ENCODE data around the gene RALGAPA1.
"Not testable (repeated sequence)": the region's sequence is repeated elsewhere in the genome, so short reads cannot be mapped to it uniquely, and the experiment has no call there.

RALGAPA1 gene

DNA sequence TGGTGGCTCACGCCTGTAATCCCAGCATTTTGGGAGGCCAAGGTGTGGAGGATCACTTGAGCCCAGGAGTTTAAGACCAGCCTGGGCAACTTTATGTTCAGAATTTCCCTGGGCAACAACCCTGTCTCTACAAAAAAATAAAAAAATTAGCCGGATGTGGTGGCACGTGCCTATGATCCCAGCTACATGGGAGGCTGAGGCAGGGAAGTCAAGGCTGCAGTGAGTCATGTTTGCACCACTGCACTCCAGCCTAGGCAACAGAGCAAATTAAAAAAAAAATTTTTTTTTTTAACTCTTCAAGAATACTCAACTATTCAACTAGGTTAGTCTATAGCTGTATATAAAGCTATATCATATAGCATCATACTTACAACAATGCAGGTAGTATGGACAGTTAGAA, 113.0 kb downstream of the RALGAPA1 start:
- no peak for DNase-seq

DNA sequence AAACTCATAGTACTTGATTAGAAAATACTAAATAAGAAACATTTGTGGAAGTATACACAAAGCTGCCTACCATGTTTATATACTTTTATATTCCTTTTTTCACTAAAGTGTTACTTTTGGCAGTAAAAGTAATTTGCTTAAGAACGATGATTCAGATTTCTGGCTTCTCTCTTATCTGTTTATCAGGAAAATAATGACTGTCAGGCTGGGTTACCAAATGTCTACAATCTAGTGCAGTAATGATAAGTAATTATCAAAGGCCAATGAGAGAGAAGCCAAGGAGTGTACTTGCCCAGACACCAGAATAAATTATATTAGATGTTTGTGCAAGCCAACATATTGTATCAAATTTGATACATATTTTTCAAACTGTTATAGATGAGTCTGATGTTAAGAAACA, 113.4 kb downstream of the RALGAPA1 start:
- DNase-seq: no peak

DNA sequence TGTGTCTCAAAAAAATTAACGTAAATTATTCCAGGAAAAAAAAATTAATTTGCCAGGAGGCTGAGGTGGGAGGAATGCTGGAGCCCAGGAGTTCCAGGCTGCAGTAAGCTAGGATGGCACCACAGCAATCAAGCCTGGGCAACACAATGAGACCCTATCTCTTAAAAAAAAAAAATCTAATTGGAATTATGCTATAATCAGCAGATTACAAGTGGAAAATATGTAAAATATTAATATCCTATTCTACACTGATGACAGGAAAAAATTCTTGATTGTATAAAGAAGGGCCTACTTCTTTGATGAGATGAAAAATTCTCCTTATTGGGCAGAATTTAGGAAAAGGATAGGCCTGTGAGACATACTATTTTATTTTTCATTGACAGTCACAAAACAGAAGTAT, 114.0 kb downstream of the RALGAPA1 start:
- no peak for DNase-seq

DNA sequence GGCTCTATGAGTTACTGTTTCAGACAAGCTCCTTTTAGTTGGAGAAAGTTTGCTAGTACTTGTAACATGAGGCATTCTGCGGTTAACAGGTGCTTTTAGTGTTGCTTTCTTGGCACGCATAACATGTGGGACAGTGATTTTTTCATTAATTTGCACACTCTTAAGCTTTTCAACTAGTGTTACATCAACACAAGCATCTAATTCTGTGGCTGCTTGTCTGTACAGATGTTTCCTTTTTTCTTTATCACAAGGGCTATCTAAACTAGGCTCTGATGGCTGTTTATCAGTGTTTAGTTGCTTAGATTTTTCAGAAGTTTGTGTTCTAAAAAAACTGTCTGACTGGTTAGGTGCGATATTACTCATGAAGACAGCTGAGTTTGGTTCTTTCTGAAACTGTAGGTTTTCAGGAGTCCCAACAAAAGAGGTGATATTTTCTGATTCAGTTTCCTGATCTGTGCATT, 120.1 kb downstream of the RALGAPA1 start:
- no peak for DNase-seq

DNA sequence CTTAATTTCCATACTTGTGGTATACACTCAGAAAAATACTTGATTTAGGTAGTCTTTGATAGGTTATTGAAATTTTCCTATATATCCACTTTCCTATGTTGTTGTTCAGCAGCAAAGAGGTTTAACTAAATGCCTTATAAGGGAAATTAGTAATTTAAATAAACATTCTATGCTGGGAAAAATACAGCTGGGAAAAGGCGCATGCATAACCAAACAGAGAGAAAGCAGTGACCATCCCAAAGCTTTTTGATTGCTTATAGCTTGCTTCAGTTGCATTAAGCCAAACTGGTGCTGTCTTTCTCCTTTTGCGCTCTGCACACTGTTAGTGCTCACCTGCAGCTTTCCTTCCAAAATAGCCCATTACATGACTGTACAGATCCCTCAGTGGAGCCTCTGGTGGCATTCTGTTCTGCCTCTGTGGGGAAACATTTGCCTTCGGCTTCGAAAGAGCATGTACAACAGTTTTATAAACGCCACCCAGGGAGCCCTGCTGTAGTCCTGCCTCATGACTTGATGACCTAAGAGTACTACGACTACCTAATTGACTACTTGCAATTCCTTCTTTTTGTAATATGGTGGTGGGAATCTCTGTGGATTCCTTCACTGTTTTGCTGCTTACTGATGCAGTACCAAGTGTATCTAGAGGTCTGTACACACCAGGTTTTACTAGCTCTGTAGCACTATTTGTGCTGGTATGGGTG, 120.8 kb downstream of the RALGAPA1 start:
- DNase-seq: no peak

DNA sequence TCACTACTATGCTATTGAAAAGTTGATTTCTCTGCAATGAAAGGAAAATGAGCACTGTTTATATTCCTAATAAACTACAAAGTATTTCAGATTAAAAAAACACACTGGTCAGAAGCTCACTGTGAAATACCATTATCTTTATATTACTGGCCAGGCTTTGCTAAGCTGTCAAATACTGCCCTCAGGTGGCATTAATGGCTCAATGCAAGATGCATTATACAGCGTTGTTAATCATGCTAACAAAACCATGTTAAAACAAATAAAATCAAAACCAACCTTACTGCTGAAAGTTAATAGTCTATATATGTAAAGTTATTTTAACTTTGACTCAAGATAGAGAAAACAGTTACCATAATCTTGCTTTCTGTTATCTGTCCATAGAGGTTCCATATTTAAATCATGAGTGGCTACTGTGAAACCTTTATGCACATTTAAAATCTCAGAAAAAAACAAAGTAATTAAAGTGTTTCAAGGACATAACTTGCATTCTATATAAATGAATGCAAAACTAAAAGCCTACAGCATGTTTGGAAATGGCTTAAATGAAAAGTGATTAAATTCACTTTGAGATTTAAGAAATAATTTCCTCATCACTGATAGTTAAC, 121.7 kb downstream of the RALGAPA1 start:
- DNase-seq: peak in 1 of 2 experiments; percentile 2

DNA sequence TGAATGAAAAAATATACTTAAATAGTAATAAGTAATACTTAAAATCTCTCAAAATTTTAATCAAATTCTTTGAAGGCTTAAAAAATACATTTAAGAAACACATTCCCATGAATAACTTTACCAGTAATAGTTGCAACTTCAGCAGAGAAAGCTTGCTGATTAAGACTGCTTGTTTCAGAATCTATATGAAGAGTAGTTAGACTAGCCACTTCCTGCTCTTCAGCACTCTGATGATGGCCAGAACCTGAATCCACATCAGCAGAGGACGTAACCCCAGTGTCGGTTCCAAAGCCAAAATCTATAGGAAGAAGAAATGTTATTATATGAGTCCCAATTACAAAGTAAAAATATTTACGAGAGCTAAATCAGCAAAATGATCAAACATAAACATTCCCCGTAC, 125.4 kb downstream of the RALGAPA1 start:
- not testable (repeated sequence) for DNase-seq

DNA sequence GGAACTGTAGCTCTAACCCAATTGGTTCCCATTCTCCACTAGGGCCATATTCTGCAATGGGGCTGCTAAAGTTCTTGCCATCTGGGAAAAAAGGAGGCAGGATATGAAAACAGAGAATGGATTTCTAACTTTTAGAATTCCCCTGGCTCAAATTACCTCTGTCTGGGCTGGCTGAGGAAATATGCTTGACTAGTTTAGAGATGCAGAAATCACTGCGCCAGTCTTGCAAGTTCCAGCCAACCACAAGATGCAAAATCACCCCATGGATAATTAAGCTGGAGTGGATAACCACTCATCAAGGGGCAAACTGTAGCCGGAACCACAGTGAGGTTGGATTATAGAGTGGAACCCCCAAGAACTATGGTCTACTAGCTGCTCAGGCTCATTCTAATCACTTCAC, 126.3 kb downstream of the RALGAPA1 start:
- no peak for DNase-seq

DNA sequence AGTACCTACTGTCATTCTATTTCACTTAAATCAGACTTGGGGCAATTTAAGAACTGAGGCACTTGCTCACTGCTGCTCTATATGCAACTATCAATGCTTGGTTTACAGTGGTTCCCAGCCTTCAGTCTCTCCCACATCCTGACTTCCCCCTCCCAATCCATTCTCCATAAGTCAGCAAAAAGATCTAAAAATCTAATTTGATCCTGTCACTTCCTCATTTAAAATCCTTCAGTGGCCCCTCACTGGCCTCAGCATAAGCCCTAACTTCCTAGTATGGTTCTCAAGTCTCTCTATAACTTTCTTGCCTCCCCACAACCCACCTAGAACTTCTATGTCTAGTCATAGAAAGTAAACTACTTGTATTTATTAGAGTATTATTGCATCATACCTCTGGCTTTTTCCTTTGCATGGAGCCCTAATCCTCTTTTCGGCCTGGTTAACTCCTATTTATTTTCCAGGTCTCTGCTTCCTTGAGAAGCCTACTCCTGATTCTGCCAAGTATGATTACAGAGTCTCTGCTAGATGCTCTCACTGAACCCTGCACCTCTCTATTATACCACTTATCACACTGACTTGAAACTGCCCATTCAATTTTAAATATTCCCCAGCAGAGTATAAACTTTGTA, 130.6 kb downstream of the RALGAPA1 start:
- no peak for DNase-seq

DNA sequence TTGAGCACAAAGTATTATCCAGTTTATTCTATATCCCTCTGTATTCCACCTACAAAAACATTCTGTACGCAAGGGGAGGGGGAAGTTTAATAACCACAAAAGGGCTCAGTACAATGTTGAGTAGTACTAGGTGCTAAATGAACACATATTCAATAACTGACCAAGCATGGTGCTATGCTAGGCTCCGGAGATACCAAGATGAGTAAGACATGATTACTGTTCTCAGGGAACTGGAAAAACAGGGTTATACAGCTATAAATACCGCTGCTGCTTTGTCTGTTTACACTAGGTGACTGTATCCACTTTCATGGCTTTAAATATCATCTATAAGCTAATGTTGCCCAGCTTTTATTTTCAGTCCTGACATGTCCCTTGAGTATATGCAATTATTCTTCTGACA, 139.3 kb downstream of the RALGAPA1 start:
- no peak for DNase-seq

DNA sequence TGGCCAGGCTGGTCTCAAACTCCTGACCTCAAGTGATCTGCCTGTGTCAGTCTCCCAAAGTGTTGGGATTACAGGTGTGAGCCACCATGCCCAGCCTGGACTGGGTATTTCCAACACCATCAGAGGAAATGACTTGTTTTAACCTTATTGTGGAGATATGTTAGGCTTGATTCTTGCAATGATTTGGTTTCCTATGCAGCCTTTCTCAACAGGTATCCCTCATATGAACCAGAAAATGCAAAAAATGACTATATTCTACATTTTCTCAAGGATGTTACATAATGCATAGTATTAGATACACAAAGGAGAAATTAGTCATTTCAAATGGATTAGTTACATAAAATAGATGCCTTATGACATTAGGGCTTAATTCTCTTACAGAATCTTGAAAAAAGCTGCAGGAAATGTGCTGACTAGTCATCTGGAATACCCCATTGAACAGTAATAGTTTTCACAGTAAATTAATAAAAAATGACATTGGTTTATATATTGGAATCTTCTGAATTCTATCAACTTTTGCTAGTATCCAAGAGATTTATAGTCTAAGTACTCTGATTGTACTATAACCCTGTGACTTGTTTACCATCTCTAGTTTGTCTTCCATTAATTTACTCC, 142.6 kb downstream of the RALGAPA1 start:
- no peak for DNase-seq

DNA sequence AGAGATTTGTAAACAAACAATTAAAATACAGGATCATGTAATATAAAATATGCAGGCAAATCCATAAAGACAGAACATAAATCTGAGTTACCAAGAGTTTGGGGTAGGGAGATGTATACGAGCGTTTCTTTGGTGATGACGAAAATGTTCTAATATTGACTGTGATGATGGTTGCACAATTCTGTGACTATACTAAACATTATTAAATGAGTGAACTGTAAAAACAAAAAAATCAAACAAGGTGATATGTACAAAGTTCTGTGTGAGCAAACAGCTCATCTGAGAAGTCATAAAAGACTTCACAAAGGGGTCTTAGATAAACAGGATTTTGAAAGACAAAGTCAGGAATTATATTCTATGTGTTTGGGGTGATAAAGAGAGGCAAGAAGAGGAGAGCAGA, 147.2 kb downstream of the RALGAPA1 start:
- DNase-seq: no peak

DNA sequence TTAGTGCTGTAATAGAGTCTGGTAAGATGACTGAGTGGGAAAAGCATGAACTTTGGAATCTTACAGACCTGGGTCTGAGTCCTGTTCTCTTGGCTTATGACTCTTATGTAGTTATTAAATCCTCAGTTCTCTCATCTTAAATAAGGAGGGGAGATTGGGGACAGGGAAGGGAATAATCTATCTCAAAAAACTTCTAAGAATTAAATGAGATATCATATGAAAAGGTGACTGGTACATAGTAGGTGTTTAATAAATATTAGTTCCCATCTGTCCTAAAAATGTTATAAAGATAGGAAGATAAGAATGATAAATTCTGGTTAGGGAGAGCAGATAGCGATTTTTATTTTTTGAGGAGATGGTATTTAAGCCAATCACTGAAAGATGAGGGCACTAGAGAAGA, 156.1 kb downstream of the RALGAPA1 start:
- DNase-seq: no peak

DNA sequence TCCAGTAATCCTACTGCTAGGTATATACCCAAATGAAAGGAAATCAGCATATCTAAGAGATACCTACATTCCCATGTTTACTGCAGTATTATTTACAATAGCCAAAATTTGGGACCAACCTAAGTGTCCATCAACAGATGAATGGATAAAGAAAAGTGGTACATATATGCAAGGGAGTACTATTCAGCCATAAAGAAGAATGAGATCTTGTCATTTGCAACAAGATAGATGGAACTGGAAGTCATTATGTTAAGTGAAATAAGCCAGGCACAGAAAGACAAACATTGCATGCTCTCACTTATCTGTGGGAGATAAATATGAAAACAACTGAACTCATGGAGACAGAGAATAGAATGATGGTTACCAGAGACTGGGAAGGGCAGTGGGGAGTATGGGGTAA, 165.6 kb downstream of the RALGAPA1 start:
- no peak for DNase-seq

DNA sequence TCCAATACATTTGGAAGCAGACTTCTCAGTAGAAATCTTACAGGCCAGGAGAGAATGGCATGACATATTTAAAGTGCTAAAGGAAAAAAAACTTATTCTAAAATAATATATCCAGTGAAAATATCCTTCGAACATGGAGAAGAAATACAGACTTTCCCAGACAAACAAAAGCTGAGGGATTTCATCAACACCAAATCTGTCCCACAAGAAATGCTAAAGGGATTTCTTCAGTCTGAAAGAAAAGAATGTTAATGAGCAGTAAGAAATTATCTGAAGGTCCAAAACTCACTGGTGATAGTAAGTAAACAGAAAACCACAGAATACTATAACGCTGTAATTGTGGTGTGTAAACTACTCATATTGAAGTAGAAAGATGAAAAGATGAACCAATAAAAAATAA, 171.2 kb downstream of the RALGAPA1 start:
- no peak for DNase-seq

DNA sequence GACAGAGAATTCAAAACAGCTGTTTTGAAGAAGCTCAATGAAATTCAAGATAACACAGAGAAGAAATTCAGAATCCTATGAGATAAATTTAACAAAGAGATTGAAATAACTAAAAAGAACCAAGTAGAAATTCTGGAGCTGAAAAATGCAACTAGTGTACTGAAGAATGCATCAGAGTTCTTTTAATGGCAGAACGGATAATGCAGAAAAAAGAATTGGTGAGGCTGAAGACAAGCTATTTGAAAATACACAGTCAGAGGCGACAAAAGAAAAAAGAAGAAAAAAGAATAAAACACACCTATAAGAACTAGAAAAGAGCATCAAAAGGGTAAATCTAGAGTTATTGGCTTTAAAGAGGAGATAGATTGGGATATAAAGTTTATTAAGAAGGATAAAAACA, 171.8 kb downstream of the RALGAPA1 start:
- no peak for DNase-seq

DNA sequence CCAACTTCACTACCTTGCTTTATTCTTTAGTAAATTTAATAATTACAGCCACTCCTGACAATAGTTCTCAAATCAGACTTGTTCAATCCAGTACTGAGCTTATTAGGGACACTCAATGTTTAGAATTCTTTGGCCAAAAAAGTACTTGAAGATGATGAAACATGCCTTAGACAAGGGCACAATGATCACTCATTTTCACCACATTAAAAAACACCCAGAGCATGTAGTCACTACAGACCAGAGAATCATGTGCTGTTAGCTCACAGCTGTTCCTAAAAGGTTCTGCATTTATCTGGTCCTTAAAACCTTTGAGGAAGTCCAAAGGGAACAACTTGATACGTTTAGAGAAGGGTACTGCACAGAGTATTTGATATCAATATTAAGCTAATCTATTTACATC, 176.4 kb downstream of the RALGAPA1 start:
- no peak for DNase-seq

DNA sequence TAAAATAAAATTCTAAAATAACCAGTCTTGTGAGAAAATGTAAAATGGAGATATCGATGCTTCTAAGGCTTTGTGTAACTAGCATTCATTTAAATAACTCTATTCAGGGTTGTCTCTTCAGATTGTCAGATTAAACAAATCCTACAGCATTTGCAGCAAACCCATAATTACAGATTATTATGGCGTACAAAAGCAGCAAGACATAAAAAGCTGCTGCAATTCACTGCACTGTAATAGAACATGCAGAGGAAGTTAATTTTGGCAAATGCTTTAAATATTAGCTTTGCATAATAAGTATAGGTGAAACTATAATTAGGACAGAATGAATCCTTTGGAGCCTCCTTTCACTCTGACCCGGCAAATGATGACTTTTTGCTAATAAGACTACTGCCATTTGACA, 176.8 kb downstream of the RALGAPA1 start:
- DNase-seq: no peak

DNA sequence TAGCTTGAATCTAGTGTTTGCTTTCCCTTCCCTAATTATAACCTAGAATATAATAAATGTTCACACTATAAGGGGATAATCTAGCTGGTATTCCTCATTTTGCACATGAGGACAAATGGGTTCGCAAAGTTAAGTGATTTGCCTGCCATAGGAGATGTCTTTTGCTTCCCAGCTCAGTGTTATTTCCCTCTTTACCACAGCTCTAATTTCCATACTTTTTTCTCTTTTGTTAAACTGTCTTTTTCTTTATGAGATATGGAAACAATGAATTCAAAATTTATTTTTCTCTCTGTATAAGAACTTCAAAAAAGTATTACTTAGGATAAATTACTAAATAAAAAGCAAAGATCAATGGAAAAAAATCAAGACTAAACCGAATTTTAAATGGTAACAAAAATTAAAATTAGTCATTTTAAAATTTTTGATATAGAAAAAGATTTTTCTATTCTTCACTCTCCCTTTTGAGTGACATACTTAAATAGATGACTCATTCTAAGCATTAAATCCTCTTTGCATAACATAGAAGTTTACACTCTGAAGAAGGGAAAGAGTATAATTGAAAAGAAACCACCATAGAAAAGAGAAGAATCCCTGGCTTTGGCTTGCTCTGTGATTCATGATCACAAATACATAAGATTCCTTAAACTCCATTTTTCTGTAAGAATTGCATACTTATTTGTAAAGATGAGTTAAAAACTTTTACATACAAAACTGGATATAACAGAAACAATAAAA, 177.9 kb downstream of the RALGAPA1 start:
- no peak for DNase-seq

DNA sequence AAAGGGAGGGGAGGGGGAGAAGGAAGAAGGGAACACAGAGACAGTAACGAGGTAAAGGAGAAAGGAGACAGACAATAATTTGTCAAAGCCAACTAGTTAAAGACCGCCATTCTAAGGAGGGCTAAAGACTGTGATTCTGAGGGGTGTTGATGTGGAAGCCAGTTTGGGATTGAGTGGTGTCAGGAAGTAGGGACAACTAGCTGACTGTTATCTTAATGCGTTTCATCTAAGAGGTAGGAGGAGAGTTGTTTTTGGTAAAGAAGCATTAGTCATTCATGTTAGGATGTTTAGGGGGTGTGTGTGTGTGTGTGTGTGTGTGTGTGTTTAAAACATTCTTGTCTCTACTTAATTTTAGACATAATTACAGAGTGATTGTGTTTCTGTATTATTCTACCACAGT, 180.1 kb downstream of the RALGAPA1 start:
- no peak for DNase-seq

DNA sequence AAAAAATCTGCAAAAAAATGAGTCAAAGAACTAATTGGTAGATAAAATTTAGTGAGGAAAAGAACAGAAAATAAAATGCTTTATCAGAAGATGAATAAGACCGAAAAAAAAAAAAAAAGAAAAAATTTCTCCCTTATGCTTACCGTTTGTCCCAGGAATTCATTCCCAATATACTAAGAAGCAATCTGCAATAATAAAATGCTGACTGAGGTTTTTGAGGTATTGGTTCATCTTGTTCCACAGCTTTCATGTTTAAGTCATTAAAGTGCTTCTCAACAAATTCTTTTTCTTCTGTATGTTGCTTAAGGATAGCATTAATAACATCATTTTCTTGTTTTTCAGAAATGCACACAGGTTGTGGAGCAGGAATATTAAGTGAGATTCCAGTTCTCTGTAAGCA, 182.1 kb downstream of the RALGAPA1 start:
- not testable (repeated sequence) for DNase-seq

DNA sequence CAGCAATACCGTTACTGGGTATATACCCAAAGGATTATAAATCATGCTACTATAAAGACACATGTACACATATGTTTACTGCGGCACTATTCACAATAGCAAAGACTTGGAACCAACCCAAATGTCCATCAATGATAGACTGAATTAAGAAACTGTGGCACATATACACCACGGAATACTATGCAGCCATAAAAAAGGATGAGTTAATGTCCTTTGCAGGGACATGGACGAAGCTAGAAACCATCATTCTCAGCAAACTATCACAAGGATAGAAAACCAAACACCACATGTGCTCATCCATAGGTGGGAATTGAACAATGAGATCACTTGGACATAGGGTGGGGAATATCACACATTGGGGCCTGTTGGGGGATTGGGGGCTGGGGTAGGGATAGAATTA, 187.1 kb downstream of the RALGAPA1 start:
- not testable (repeated sequence) for DNase-seq

DNA sequence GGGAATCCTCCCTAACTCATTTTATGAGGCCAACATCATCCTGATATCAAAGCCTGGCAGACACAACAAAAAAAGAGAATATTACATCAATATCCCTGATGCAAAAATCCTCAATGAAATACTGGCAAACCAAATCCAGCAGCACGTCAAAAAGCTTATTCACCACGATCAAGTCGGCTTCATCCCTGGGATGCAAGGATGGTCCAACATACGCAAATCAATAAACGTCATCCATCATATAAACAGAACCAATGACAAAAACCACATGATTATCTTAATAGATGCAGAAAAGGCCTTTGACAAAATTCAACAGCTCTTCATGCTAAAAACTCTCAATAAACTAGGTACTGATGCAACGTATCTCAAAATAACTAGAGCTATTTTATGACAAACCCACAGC, 189.1 kb downstream of the RALGAPA1 start:
- DNase-seq: not testable (repeated sequence)

Measured in stimulated activated CD4-positive, alpha-beta T cell treated with anti-CD3 and anti-CD28 coated beads, Interleukin-4, amount 100 ng/mL, for 4 hours (primary cell).